GM12878 (cell line): ENCODE results near the gene CDC42EP1. TPM values are rescaled to one million over a fixed set of nuclear protein-coding genes. Genes with fewer than 3 reads are reported as not detected.

Experiments
- ATAC-seq: fragments of 200-7000 bp; cut with Tn5 transposase; 3 replicates; pipeline ENCODE4 v1.9.1; 2020; ENCODE audit warnings: mild to moderate bottlenecking, moderate library complexity
- BruUV-seq: library from RNA; stranded (reverse); fragments of 400-500 nt; replicated peaks from 2 replicates; lab custom pipeline; 2021; lab: Mats Ljungman, UMichigan
- CTCF ChIA-PET: fragments of 300-600 bp; sonication (Branson Sonifier 250); formaldehyde crosslinking; extraction: SDS; loops from one replicate; lab custom pipeline; 2021; ENCODE audit warnings: inconsistent platforms; lab: Yijun Ruan, JAX
- POLR2A ChIA-PET: fragments of 350-600 bp; formaldehyde crosslinking; extraction: SDS; loops from one replicate; lab custom pipeline; 2021; ENCODE audit warnings: inconsistent platforms; lab: Charles Lee
- RAD21 ChIA-PET: fragments of 300-600 bp; sonication (Branson Sonifier 250); formaldehyde crosslinking; loops from one replicate; lab custom pipeline; 2023; ENCODE audit warnings: antibody characterized with exemption; ENCODE audit not compliant: unreplicated experiment; lab: Charles Lee
- SMC1A ChIA-PET: fragments of 300-600 bp; sonication (Branson Sonifier 250); formaldehyde crosslinking; loops from one replicate; lab custom pipeline; 2023; ENCODE audit not compliant: unreplicated experiment, uncharacterized antibody; lab: Charles Lee
- DNase-seq: peaks from one replicate; pipeline ENCODE4 v3.0.0-alpha.2; 2011; ENCODE audit warnings: low read depth, low spot score
- FAIRE-seq: peaks from 3 replicates; lab custom pipeline; 2011; peaks lifted over from hg19 to GRCh38; lab: Jason Lieb, UNC
- H2AFZ ChIP-seq: 2 replicates; pipeline ENCODE4 v1.6.0; 2011; ENCODE audit warnings: low read depth, low read length, control low read depth; ENCODE audit not compliant: control insufficient read depth
- H3K27ac ChIP-seq: 2 replicates; pipeline ENCODE4 v1.5.1; 2011; ENCODE audit warnings: control low read depth; ENCODE audit not compliant: control insufficient read depth, insufficient read depth
- H3K27me3 ChIP-seq, 2 experiments: replicated peaks in 1 of 2; 2 replicates each; pipeline versions ENCODE4 v1.6.0 to v1.6.1; 2011; ENCODE audit warnings: low read length in 1 of 2; ENCODE audit not compliant: control insufficient read depth in 2 of 2, insufficient read depth in 2 of 2
- H3K36me3 ChIP-seq, 2 experiments: 2 replicates each; pipeline ENCODE4 v1.5.1; 2011; ENCODE audit warnings: low read length in 1 of 2; ENCODE audit not compliant: control insufficient read depth in 2 of 2, insufficient read depth in 2 of 2
- H3K4me1 ChIP-seq: 2 replicates; pipeline ENCODE4 v1.6.1; 2011; ENCODE audit warnings: mild to moderate bottlenecking, low read length, moderate library complexity, mixed read lengths; ENCODE audit not compliant: control insufficient read depth, insufficient read depth
- H3K4me2 ChIP-seq: 2 replicates; pipeline ENCODE4 v1.6.0; 2011; ENCODE audit warnings: control low read depth; ENCODE audit not compliant: control insufficient read depth, insufficient read depth
- H3K4me3 ChIP-seq: fragments of 200-600 bp; sonication (generic); 2 replicates; pipeline ENCODE4 v1.5.1; 2016
- H3K79me2 ChIP-seq: 2 replicates; pipeline ENCODE4 v1.6.0; 2011; ENCODE audit warnings: low read length; ENCODE audit not compliant: control insufficient read depth, insufficient read depth
- H3K9ac ChIP-seq: 2 replicates; pipeline ENCODE4 v1.8.0; 2011; ENCODE audit warnings: low read length, control low read depth, mixed read lengths; ENCODE audit not compliant: control insufficient read depth, insufficient read depth
- H3K9me3 ChIP-seq: replicated peaks from 3 replicates; pipeline ENCODE4 v1.5.1; 2011; ENCODE audit warnings: mild to moderate bottlenecking, low read length; ENCODE audit not compliant: control insufficient read depth, insufficient read depth
- H4K20me1 ChIP-seq: 2 replicates; pipeline ENCODE4 v1.6.0; 2011; ENCODE audit not compliant: control insufficient read depth, insufficient read depth
- DPF2 ChIP-seq: fragments of 450-650 bp; IDR thresholded peaks from 2 replicates; pipeline ENCODE4 v1.6.1; 2017; ENCODE audit warnings: mild to moderate bottlenecking
- EP300 ChIP-seq, 2 experiments: fragments of 150-350 bp in 1 of 2; IDR thresholded peaks; 2 replicates each; pipeline ENCODE4 v1.6.1; 2011 to 2012; ENCODE audit warnings: low read depth in 2 of 2, low read length in 2 of 2, borderline replicate concordance in 1 of 2, improper control_type of control experiment in 1 of 2, inconsistent platforms in 1 of 2; ENCODE audit not compliant: control insufficient read depth in 1 of 2
- NR2C1 ChIP-seq: fragments of 450-650 bp; IDR thresholded peaks from 2 replicates; pipeline ENCODE4 v1.6.1; 2017; ENCODE audit warnings: antibody characterized with exemption, mild to moderate bottlenecking, moderate library complexity
- NRF1 ChIP-seq: conservative IDR thresholded peaks from 2 replicates; pipeline ENCODE4 v1.6.1; 2011; ENCODE audit warnings: mild to moderate bottlenecking, low read depth, low read length, improper control_type of control experiment
- RUNX3 ChIP-seq: IDR thresholded peaks from 2 replicates; pipeline ENCODE4 v1.6.1; 2012; ENCODE audit warnings: low read length, inconsistent platforms
- STAT3 ChIP-seq: IDR thresholded peaks from 2 replicates; pipeline ENCODE4 v1.6.1; 2011; ENCODE audit warnings: low read depth, low read length, improper control_type of control experiment
- SUZ12 ChIP-seq: fragments of 200-600 bp; sonication (generic); IDR thresholded peaks from one replicate; pipeline ENCODE4 v1.6.1; 2018; ENCODE audit warnings: antibody characterized with exemption, mild to moderate bottlenecking; ENCODE audit not compliant: unreplicated experiment
- WGBS: methylation state at CpG from one replicate; pipeline ENCODE4 v1.1.6; 2016; ENCODE audit warnings: low lambda C conversion rate; ENCODE audit not compliant: insufficient replicate concordance, insufficient coverage; ENCODE audit errors: missing lambda C conversion rate; 5-methylcytosine and 5-hydroxymethylcytosine counted together
- in situ Hi-C: fragments of 300-500 bp; cut with MboI; formaldehyde crosslinking; loops from 9 replicates; pipeline ENCODE4 v1.14.3; 2018; ENCODE audit warnings: mixed read lengths
- intact Hi-C: fragments of 100-400 bp; cut with micrococcal nuclease; formaldehyde crosslinking; loops from one replicate; pipeline ENCODE4 v1.14.2; 2022; ENCODE audit not compliant: unreplicated experiment
- polyA plus RNA-seq, 11 experiments: library from polyadenylated mRNA; depleted of rRNA in 4 of 11; unstranded in 6 of 11; stranded (reverse) in 5 of 11; fragments of >200 nt; fragmentation: Nextera tagmentation in 4 of 11; fragmentation: Illumina TruSeq in 1 of 11; extraction: Ambion mirVana in 4 of 11; extraction: Trizol in 1 of 11; gene quantifications; 1 replicate in 1 of 11; 2 replicates in 10 of 11; pipeline versions ENCODE4 v1.2.1 to v1.2.3, GENCODE V29; 2011 to 2016; ENCODE audit warnings: inconsistent platforms in 2 of 11, missing spikeins in 2 of 11, low read depth in 1 of 11
- total RNA-seq, 4 experiments: library from RNA; depleted of rRNA in 3 of 4; stranded (reverse); fragments of >200 nt in 3 of 4; fragmentation: Illumina TruSeq in 1 of 4; extraction: Trizol in 1 of 4; gene quantifications; 2 replicates each; pipeline versions ENCODE4 v1.2.1 to v1.2.3, GENCODE V29; 2013 to 2021
- TF ChIP-seq, protein P1 (sequence below): IDR thresholded peaks from 2 replicates; pipeline ENCODE4 v1.6.1; 2012; ENCODE audit warnings: mild to moderate bottlenecking, low read depth, low read length
- TF ChIP-seq, protein P2 (sequence below): fragments of 450-650 bp; conservative IDR thresholded peaks from 2 replicates; pipeline ENCODE4 v1.6.1; 2017; ENCODE audit warnings: mild to moderate bottlenecking, moderate library complexity

CDC42EP1 gene
- total and polyA plus RNA-seq, 10 of the 15 experiments (the other 5 are each of a cell fraction or from before 2014, with no cell fraction given): 0.04 to 0.33 (median 0.09) TPM; not detected in 7

DNA sequence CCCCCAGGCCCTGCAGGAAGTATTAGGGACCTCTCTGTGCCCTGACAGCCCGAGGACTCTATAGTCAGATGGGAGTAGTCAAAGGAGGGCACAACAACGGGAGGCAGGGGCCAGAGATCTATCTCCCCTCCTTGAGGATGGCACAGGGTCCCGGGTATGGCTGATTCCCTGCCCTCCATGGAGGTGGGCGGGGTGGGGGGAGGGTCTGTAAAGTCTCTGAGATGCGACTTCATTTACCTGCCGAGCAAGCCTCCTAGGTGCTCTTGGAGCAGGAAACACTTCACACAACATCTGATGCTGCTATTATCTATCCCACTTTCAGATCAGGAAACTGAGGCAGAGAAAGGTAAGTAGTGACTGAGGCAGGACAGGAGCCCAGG lies 769 bp upstream of the CDC42EP1 start (continued):
- TF ChIP-seq, protein P1, sequence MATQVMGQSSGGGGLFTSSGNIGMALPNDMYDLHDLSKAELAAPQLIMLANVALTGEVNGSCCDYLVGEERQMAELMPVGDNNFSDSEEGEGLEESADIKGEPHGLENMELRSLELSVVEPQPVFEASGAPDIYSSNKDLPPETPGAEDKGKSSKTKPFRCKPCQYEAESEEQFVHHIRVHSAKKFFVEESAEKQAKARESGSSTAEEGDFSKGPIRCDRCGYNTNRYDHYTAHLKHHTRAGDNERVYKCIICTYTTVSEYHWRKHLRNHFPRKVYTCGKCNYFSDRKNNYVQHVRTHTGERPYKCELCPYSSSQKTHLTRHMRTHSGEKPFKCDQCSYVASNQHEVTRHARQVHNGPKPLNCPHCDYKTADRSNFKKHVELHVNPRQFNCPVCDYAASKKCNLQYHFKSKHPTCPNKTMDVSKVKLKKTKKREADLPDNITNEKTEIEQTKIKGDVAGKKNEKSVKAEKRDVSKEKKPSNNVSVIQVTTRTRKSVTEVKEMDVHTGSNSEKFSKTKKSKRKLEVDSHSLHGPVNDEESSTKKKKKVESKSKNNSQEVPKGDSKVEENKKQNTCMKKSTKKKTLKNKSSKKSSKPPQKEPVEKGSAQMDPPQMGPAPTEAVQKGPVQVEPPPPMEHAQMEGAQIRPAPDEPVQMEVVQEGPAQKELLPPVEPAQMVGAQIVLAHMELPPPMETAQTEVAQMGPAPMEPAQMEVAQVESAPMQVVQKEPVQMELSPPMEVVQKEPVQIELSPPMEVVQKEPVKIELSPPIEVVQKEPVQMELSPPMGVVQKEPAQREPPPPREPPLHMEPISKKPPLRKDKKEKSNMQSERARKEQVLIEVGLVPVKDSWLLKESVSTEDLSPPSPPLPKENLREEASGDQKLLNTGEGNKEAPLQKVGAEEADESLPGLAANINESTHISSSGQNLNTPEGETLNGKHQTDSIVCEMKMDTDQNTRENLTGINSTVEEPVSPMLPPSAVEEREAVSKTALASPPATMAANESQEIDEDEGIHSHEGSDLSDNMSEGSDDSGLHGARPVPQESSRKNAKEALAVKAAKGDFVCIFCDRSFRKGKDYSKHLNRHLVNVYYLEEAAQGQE: no peak
- no peak for TF ChIP-seq EP300 (IDR thresholded peaks at IDR 0.05; ENCODE audit: borderline replicate concordance in 1 of 2, control insufficient read depth in 1 of 2, low read depth in 2 of 2, low read length in 2 of 2)

DNA sequence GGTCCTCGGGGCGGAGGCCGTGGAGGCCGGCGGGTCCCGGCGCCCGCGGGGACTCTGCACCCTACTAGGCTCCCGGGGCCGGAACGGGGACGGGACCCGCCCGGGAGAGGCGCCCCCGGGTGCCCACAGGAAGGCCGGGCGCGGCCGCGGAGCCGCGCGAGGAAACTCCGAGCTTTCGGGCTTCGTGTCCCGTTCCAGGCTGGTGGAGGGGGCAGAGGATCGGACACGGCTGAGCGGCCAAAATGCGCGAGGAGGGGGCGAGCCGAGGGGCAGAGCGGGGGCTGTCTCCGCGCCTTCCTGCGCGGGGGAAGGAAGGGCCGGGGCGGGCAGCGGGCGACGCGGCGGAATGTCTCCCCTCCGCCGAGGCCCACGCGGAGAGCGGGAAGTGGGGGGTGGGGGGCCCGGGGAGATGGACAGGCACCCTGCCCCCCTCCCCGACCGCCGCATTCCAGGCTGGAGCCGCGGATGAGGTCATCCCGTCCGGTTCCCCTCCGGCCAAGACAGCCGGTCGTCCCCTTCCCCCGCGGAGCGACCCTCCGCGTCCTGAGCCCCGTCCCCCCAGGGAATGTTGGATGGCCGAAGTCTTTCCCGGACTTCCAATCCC lies 430 bp downstream of the CDC42EP1 start:
- RAD21 ChIA-PET: interaction anchor here (8.4 kb wide), 1 partner anchor 18 kb away, joined by 237 read pairs; no protein-coding TSS in a partner anchor
- BruUV-seq: no TSS peak
- in situ Hi-C loops: no loop called here
- no peaks in the 10 kb centered on the region for H4K20me1 ChIP-seq
- intact Hi-C loops: loop anchor here (10.0 kb wide), 1 partner anchor 246 kb away; no protein-coding TSS in a partner anchor
- POLR2A ChIA-PET: no interaction called here
- H3K27me3 ChIP-seq: peaks cover 16% of the 10 kb centered on the region in 2 experiments
- H3K9me3 ChIP-seq: no peaks in the 10 kb centered on the region
- no peak overlapping the region for H2AFZ ChIP-seq
- DNase-seq (no peak), FAIRE-seq (no peak), ATAC-seq (no peak)
- no peaks in the 10 kb centered on the region for H3K79me2 ChIP-seq
- no peak overlapping the region for H3K9ac ChIP-seq
- H3K4me3 ChIP-seq: no peak overlapping the region
- H3K36me3 ChIP-seq: no peaks in the 10 kb centered on the region
- H3K4me2 ChIP-seq: no peak overlapping the region
- no peak overlapping the region for H3K27ac ChIP-seq
- no peak for TF ChIP-seq NR2C1
- TF ChIP-seq STAT3: no peak
- TF ChIP-seq SUZ12: peak; percentile 93
- no peak for TF ChIP-seq RUNX3
- TF ChIP-seq, protein P2, sequence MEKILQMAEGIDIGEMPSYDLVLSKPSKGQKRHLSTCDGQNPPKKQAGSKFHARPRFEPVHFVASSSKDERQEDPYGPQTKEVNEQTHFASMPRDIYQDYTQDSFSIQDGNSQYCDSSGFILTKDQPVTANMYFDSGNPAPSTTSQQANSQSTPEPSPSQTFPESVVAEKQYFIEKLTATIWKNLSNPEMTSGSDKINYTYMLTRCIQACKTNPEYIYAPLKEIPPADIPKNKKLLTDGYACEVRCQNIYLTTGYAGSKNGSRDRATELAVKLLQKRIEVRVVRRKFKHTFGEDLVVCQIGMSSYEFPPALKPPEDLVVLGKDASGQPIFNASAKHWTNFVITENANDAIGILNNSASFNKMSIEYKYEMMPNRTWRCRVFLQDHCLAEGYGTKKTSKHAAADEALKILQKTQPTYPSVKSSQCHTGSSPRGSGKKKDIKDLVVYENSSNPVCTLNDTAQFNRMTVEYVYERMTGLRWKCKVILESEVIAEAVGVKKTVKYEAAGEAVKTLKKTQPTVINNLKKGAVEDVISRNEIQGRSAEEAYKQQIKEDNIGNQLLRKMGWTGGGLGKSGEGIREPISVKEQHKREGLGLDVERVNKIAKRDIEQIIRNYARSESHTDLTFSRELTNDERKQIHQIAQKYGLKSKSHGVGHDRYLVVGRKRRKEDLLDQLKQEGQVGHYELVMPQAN: no peak
- TF ChIP-seq DPF2: peak; percentile 18; the same call in 1 of the 2 replicates
- TF ChIP-seq NRF1: no peak
- SMC1A ChIA-PET: interaction anchor here (0.8 to 3.6 kb wide), 3 partner anchors 12 to 23 kb away, joined by 3 to 26 read pairs (median 7); no protein-coding TSS in a partner anchor
- WGBS: 4% methylated on average over 33 of the region's 72 CpGs
- CTCF ChIA-PET: interaction anchor here (0.7 to 22.0 kb wide), 8 partner anchors 10 to 88 kb away, joined by 3 to 541 read pairs (median 6); partner anchors contain the start of genes LGALS2 and MFNG
- H3K4me1 ChIP-seq: no peaks in the 10 kb centered on the region; the same call in 1 of the 2 replicates
